ENCODE measurements around the gene NUP54.

NUP54 gene

GRCh38 chr4:76153356-76153755, 5.2 kb upstream of the NUP54 start:
- DNase-seq (ENCODE audit: extremely low read depth, low read depth) = no peak
- TF ChIP-seq CTCF (IDR thresholded peaks at IDR 0.05; ENCODE audit: low read depth, low read length) = no peak

GRCh38 chr4:76147454-76148141, 599 bp downstream of the NUP54 start:
- DNase-seq (ENCODE audit: extremely low read depth, low read depth) = no peak
- TF ChIP-seq CTCF (IDR thresholded peaks at IDR 0.05; ENCODE audit: low read depth, low read length) = no peak

- no peak for TF ChIP-seq CTCF (IDR thresholded peaks at IDR 0.05; ENCODE audit: low read depth, low read length)
- no peak for DNase-seq (ENCODE audit: extremely low read depth, low read depth)
These were observed 3.7 kb downstream of the NUP54 start for GRCh38 chr4:76144546-76144945.

GRCh38 chr4:76141241-76141640, 7.0 kb downstream of the NUP54 start:
- no peak for TF ChIP-seq CTCF (IDR thresholded peaks at IDR 0.05; ENCODE audit: low read depth, low read length)
- DNase-seq (ENCODE audit: extremely low read depth, low read depth) = no peak

GRCh38 chr4:76127754-76128153, 20.4 kb downstream of the NUP54 start:
- no peak for TF ChIP-seq CTCF (IDR thresholded peaks at IDR 0.05; ENCODE audit: low read depth, low read length)
- no peak for DNase-seq (ENCODE audit: extremely low read depth, low read depth)

GRCh38 chr4:76125816-76126215, 22.4 kb downstream of the NUP54 start:
- no peak for TF ChIP-seq CTCF (IDR thresholded peaks at IDR 0.05; ENCODE audit: low read depth, low read length)
- DNase-seq (ENCODE audit: extremely low read depth, low read depth) = no peak

- TF ChIP-seq CTCF (IDR thresholded peaks at IDR 0.05; ENCODE audit: low read depth, low read length) = no peak
- DNase-seq (ENCODE audit: extremely low read depth, low read depth) = no peak
These were observed 28.0 kb downstream of the NUP54 start for GRCh38 chr4:76120199-76120598.
